ENCODE measurements around the gene ZDHHC13.

GRCh38 chr11:19092342-19092741 lies 24.6 kb upstream of the ZDHHC13 start:
- TF ChIP-seq TAF1 (IDR thresholded peaks at IDR 0.05; ENCODE audit: borderline replicate concordance, insufficient read depth, low read length) = no peak
- TF ChIP-seq SIN3A (IDR thresholded peaks at IDR 0.05; ENCODE audit: borderline replicate concordance, insufficient read depth, low read length) = no peak

Measured in PFSK-1 (cell line).